C4-2B (cell line): ENCODE measurements around the gene GSS.

Source experiments
- H3K27ac ChIP-seq: fragments of 450-650 bp; 2 replicates; pipeline ENCODE4 v1.5.1; 2017
- CTCF ChIP-seq: fragments of 450-650 bp; conservative IDR thresholded peaks from 2 replicates; pipeline ENCODE4 v1.5.1; 2017; ENCODE audit warnings: mild to moderate bottlenecking
- ZFX ChIP-seq: fragments of 450-650 bp; IDR thresholded peaks from 2 replicates; pipeline ENCODE4 v1.6.1; 2017

The GSS gene

GRCh38 chr20:34894723-34895122, 60.9 kb downstream of the GSS start:
- no peak overlapping the region for H3K27ac ChIP-seq
- no peak for TF ChIP-seq ZFX

GRCh38 chr20:34892671-34893070, 62.9 kb downstream of the GSS start:
- H3K27ac ChIP-seq, result no peak overlapping the region
- no peak for TF ChIP-seq CTCF
- TF ChIP-seq ZFX, result no peak

- no peak overlapping the region for H3K27ac ChIP-seq
- TF ChIP-seq ZFX (no peak), CTCF (no peak)
Measured at GRCh38 chr20:34891166-34892062, 64.2 kb downstream of the GSS start.

- TF ChIP-seq CTCF, result no peak
- no peak for TF ChIP-seq ZFX
- no peak overlapping the region for H3K27ac ChIP-seq
Measured at GRCh38 chr20:34888468-34888867, 67.1 kb downstream of the GSS start.

- TF ChIP-seq CTCF (no peak), ZFX (no peak)
- H3K27ac ChIP-seq, result no peak overlapping the region
Measured at GRCh38 chr20:34887023-34887422, 68.6 kb downstream of the GSS start.

GRCh38 chr20:34886122-34886521, 69.5 kb downstream of the GSS start:
- TF ChIP-seq CTCF (no peak), ZFX (no peak)
- no peak overlapping the region for H3K27ac ChIP-seq

- H3K27ac ChIP-seq, result no peak overlapping the region
- TF ChIP-seq CTCF (no peak), ZFX (no peak)
Measured at GRCh38 chr20:34884260-34884659, 71.3 kb downstream of the GSS start.

- no peak overlapping the region for H3K27ac ChIP-seq
- no peak for TF ChIP-seq ZFX
- TF ChIP-seq CTCF, result no peak
Measured at GRCh38 chr20:34883809-34884208, 71.8 kb downstream of the GSS start.
